Stomach (tissue), 9 donors: ENCODE measurements around the gene PKP4. TPM values are rescaled to one million over a fixed set of nuclear protein-coding genes. Genes with fewer than 3 reads are reported as not detected.

Source experiments
- DNase-seq, 2 donors: peaks; one replicate each; pipeline versions ENCODE4 v3.0.0 to v3.0.0-alpha.2; 2013 to 2019
- H3K27ac ChIP-seq, 5 donors: fragments of 200-600 bp in 4 of 5; sonication (generic) in 4 of 5; one replicate each; pipeline ENCODE4 v1.5.1; 2013 to 2019; ENCODE audit warnings: mild to moderate bottlenecking in 1 of 5, moderate library complexity in 1 of 5
- H3K27me3 ChIP-seq, 3 donors: fragments of 200-600 bp; sonication (generic); one replicate each; pipeline ENCODE4 v1.5.1; 2017 to 2019; ENCODE audit warnings: mixed run types in 1 of 3
- H3K36me3 ChIP-seq, 4 donors: fragments of 200-600 bp; sonication (generic); 1 replicate in 3 of 4; 2 replicates in 1 of 4; pipeline ENCODE4 v1.5.1; 2016 to 2019
- H3K4me1 ChIP-seq, 4 donors: fragments of 200-600 bp; sonication (generic); one replicate each; pipeline ENCODE4 v1.5.1; 2016 to 2019
- H3K4me3 ChIP-seq, 4 donors: fragments of 200-600 bp; sonication (generic) in 3 of 4; one replicate each; pipeline ENCODE4 v1.5.1; 2016 to 2019; ENCODE audit warnings: mild to moderate bottlenecking in 1 of 4
- H3K9me3 ChIP-seq, 4 donors: fragments of 200-600 bp; sonication (generic); one replicate each; pipeline ENCODE4 v1.5.1; 2016 to 2019
- CTCF ChIP-seq, 7 experiments: fragments of 450-650 bp in 4 of 7; fragments of 200-600 bp in 3 of 7; sonication (generic) in 3 of 7; IDR thresholded peaks; one replicate each; pipeline ENCODE4 v1.5.1; 2016 to 2019; ENCODE audit warnings: antibody characterized with exemption in 7 of 7, control low read depth in 2 of 7, mild to moderate bottlenecking in 1 of 7
- EP300 ChIP-seq: sonication (generic); formaldehyde crosslinking; IDR thresholded peaks from one replicate; pipeline ENCODE4 v1.6.1; 2017; ENCODE audit warnings: antibody characterized with exemption
- POLR2A ChIP-seq, 4 donors: fragments of 450-650 bp; IDR thresholded peaks; one replicate each; pipeline ENCODE4 v1.6.1; 2016; ENCODE audit warnings: antibody characterized with exemption in 4 of 4, control low read depth in 2 of 4, mild to moderate bottlenecking in 1 of 4, moderate library complexity in 1 of 4
- POLR2AphosphoS5 ChIP-seq, 3 donors: sonication (generic); formaldehyde crosslinking; IDR thresholded peaks; one replicate each; pipeline ENCODE4 v1.6.1; 2016; ENCODE audit warnings: antibody characterized with exemption in 3 of 3
- WGBS, 5 donors: extraction: QIAGEN DNeasy Blood & Tissue Kit in 3 of 5; methylation state at CpG; one replicate each; pipeline versions ENCODE4 v1.1.5 to v1.1.7; 2013 to 2018; 5-methylcytosine and 5-hydroxymethylcytosine counted together
- intact Hi-C: fragments of 100-400 bp; cut with DNase I; formaldehyde crosslinking; loops from one replicate; pipeline ENCODE4 v1.15.1; 2023; ENCODE audit warnings: low total_unique reads
- polyA plus RNA-seq, 3 donors: library from polyadenylated mRNA; stranded (reverse); fragments of 200-250 nt; gene quantifications; one replicate each; pipeline ENCODE4 v1.2.3, GENCODE V29; 2013
- total RNA-seq, 5 donors: library from RNA; depleted of rRNA; stranded (reverse); fragments of >200 nt; gene quantifications; one replicate each; pipeline versions ENCODE4 v1.1.0 to v1.2.3, GENCODE V29; 2014 to 2016
- donor health status: healthy with polysubstance abuse.
- donor health status: Bipolar disorder and iron deficiency.
- donor health status: healthy.

Gene PKP4
- total and polyA plus RNA-seq, 8 donors, result 20.5 to 223 (median 75.8) TPM

DNA sequence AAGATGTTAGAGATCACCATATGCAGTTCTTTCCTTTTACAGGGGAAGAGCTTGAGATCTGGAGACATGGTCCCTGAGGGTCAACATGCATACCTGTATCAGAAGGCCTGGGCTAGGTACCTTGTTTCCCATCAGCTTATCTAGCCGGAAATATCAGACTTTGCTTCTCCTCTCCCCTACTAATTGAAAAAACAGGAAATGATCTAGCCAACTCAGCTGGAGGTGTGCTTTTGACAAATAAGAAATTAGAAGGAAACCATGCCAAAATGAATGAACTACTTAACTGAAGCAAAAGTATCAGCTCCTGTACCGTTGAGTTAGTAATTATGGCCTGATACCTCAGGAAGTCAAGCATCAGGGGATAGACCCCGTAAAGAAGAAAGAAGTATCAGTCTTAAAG, 20.4 kb downstream of the PKP4 start:
- H3K36me3 ChIP-seq, result no peaks in the 10 kb centered on the region
- no peak overlapping the region for H3K4me3 ChIP-seq
- no peak for DNase-seq
- 39 to 45% (median 43%) methylated on average over 3 of the region's 3 CpGs for WGBS, 5 donors
- H3K4me1 ChIP-seq, result peaks cover 0 to 25% (median 18%) of the 10 kb centered on the region in 4 donors
- intact Hi-C loops, result no loop called here
- TF ChIP-seq EP300, result no peak
- TF ChIP-seq POLR2AphosphoS5 (IDR thresholded peaks at IDR 0.05), result peak in 1 of 3 donors; percentile 9
- no peaks in the 10 kb centered on the region for H3K27me3 ChIP-seq
- H3K27ac ChIP-seq, result no peak overlapping the region
- no peaks in the 10 kb centered on the region for H3K9me3 ChIP-seq

DNA sequence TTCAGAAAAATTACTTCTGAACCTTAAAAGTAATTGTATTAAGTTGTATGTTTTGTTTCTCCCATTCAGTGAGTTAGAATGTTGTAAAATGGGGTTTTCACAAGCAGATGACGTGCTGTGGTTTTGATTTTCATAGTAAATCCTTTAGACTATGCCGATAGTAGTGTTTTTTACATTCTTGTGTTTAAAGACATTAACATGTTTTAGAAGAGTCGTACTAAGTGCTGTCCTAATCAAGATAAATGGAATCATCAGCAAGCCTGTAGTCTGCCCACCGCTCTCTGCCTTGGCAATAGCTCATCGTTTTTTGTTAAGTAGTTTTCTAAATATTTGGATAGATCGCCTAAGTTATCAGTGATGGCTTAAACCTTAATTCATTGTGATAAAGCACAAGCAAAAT, 21.5 kb downstream of the PKP4 start:
- no peak overlapping the region for H3K27ac ChIP-seq
- TF ChIP-seq POLR2A (IDR thresholded peaks at IDR 0.05) (no peak), EP300 (no peak), CTCF (IDR thresholded peaks at IDR 0.05) (no peak), POLR2AphosphoS5 (IDR thresholded peaks at IDR 0.05) (no peak)
- H3K27me3 ChIP-seq, result no peaks in the 10 kb centered on the region
- no peaks in the 10 kb centered on the region for H3K9me3 ChIP-seq
- intact Hi-C loops, result no loop called here
- no peak overlapping the region for H3K4me3 ChIP-seq
- H3K4me1 ChIP-seq, result peaks cover 0 to 25% (median 18%) of the 10 kb centered on the region in 4 donors
- H3K36me3 ChIP-seq, result no peaks in the 10 kb centered on the region
- 58 to 80% (median 75%) methylated on average over 6 of the region's 6 CpGs for WGBS, 5 donors
- DNase-seq, result no peak

DNA sequence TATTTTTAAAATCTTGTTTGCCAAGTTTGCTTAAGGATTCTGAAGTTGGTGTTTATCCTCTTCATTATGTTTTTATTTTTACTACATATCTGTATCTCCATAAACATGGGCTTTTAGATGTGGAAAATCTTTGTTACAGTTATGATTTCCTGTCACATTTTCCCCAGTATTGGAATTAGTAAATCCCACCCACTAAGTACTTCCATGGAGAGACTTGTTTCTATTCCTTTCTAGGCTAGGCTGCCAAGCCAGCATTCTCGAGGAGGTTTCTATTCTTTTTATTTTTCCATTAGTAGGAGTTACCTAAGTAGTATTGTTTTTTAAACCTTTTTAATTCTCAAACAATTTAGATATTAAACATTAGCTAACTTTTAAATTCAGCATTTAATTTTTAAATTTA, 22.1 kb downstream of the PKP4 start:
- Histone ChIP-seq H3K27me3 (no peaks in the 10 kb centered on the region), H3K4me3 (no peak overlapping the region), H3K27ac (no peak overlapping the region), H3K9me3 (no peaks in the 10 kb centered on the region), H3K36me3 (no peaks in the 10 kb centered on the region), H3K4me1 (peaks cover 0 to 25% (median 18%) of the 10 kb centered on the region in 4 donors)
- intact Hi-C loops, result no loop called here
- no peak for DNase-seq
- no peak for TF ChIP-seq POLR2AphosphoS5 (IDR thresholded peaks at IDR 0.05)
- TF ChIP-seq EP300, result no peak
- TF ChIP-seq POLR2A (IDR thresholded peaks at IDR 0.05), result no peak
- no peak for TF ChIP-seq CTCF (IDR thresholded peaks at IDR 0.05)
- WGBS, 5 donors, result 56 to 72% (median 63%) methylated on average over 1 of the region's 1 CpG

- intact Hi-C loops, result no loop called here
- Histone ChIP-seq H3K4me3 (no peak overlapping the region), H3K9me3 (no peaks in the 10 kb centered on the region), H3K27ac (no peak overlapping the region), H3K4me1 (peaks cover 0 to 25% (median 18%) of the 10 kb centered on the region in 4 donors), H3K36me3 (no peaks in the 10 kb centered on the region), H3K27me3 (no peaks in the 10 kb centered on the region)
- no peak for DNase-seq
- WGBS, 5 donors, result 91 to 100% (median 92%) methylated on average over 1 of the region's 1 CpG
- no peak for TF ChIP-seq EP300
- TF ChIP-seq POLR2AphosphoS5 (IDR thresholded peaks at IDR 0.05), result no peak
- TF ChIP-seq CTCF (IDR thresholded peaks at IDR 0.05), result no peak
- TF ChIP-seq POLR2A (IDR thresholded peaks at IDR 0.05), result no peak
Measured at GRCh38 chr2:158481116-158481515, 24.4 kb downstream of the PKP4 start.

- DNase-seq, result no peak
- no peak for TF ChIP-seq EP300
- no peak for TF ChIP-seq POLR2AphosphoS5 (IDR thresholded peaks at IDR 0.05)
- TF ChIP-seq POLR2A (IDR thresholded peaks at IDR 0.05), result no peak
- no peak for TF ChIP-seq CTCF (IDR thresholded peaks at IDR 0.05)
- H3K36me3 ChIP-seq, result no peaks in the 10 kb centered on the region
- H3K9me3 ChIP-seq, result no peaks in the 10 kb centered on the region
- intact Hi-C loops, result no loop called here
- no peaks in the 10 kb centered on the region for H3K27me3 ChIP-seq
- no peak overlapping the region for H3K27ac ChIP-seq
- H3K4me3 ChIP-seq, result no peak overlapping the region
- peaks cover 5 to 30% (median 18%) of the 10 kb centered on the region in 4 donors for H3K4me1 ChIP-seq
Measured at GRCh38 chr2:158482594-158482993, 25.8 kb downstream of the PKP4 start.
